ENCODE data around the gene TSPAN5. TPM values are rescaled to one million over a fixed set of nuclear protein-coding genes. Genes with fewer than 3 reads are reported as not detected.

TSPAN5 gene
- total and polyA plus RNA-seq, 2 experiments from 2014 or later = 22.4 to 35.9 TPM

DNA sequence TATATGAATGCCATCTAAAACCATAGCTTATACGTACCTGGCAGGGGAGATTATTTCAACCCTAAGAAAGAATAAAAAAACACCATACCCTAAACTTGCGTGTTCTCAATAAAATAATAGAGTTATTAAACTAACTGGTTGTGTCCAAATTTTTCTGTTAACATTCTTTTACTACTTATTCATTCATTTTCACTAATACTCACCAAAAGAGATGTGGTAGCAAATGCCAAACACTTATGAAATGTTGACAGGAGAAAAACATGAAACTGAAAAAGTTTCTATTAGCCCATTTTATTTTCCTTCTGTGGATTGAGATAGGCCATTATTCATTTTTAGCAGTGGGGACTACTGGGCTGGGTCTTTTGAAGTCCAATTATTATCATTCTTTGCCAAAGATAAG, 102.0 kb downstream of the TSPAN5 start:
- H3K27ac ChIP-seq = no peak overlapping the region
- DNase-seq (ENCODE audit: low spot score) = no peak
- H4K20me1 ChIP-seq (ENCODE audit: insufficient read depth, poor library complexity, severe bottlenecking) = no peaks in the 10 kb centered on the region
- H3K27me3 ChIP-seq = no peaks in the 10 kb centered on the region
- no peak overlapping the region for H3K4me2 ChIP-seq
- no peak overlapping the region for H3K4me3 ChIP-seq
- H3K79me2 ChIP-seq = peaks cover 21% of the 10 kb centered on the region
- no peaks in the 10 kb centered on the region for H3K9me2 ChIP-seq (replicated peaks; ENCODE audit: insufficient read depth)
- 96% methylated on average over 2 of the region's 2 CpGs for WGBS (ENCODE audit: low lambda C conversion rate, missing lambda C conversion rate)
- TF ChIP-seq EZH2phosphoT487 (IDR thresholded peaks at IDR 0.05; ENCODE audit: low read depth, severe bottlenecking, unreplicated experiment) = no peak
- no peak for TF ChIP-seq EZH2 (IDR thresholded peaks at IDR 0.05; ENCODE audit: borderline replicate concordance)
- TF ChIP-seq, protein P1, sequence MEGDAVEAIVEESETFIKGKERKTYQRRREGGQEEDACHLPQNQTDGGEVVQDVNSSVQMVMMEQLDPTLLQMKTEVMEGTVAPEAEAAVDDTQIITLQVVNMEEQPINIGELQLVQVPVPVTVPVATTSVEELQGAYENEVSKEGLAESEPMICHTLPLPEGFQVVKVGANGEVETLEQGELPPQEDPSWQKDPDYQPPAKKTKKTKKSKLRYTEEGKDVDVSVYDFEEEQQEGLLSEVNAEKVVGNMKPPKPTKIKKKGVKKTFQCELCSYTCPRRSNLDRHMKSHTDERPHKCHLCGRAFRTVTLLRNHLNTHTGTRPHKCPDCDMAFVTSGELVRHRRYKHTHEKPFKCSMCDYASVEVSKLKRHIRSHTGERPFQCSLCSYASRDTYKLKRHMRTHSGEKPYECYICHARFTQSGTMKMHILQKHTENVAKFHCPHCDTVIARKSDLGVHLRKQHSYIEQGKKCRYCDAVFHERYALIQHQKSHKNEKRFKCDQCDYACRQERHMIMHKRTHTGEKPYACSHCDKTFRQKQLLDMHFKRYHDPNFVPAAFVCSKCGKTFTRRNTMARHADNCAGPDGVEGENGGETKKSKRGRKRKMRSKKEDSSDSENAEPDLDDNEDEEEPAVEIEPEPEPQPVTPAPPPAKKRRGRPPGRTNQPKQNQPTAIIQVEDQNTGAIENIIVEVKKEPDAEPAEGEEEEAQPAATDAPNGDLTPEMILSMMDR (IDR thresholded peaks at IDR 0.05; ENCODE audit: poor library complexity) = no peak
- no peaks in the 10 kb centered on the region for H3K36me3 ChIP-seq (replicated peaks; ENCODE audit: insufficient read depth, low read depth)
- no peaks in the 10 kb centered on the region for H3K4me1 ChIP-seq (ENCODE audit: insufficient read depth)
- H3K9me3 ChIP-seq (ENCODE audit: low read depth) = no peaks in the 10 kb centered on the region
- H2AFZ ChIP-seq = no peak overlapping the region

DNA sequence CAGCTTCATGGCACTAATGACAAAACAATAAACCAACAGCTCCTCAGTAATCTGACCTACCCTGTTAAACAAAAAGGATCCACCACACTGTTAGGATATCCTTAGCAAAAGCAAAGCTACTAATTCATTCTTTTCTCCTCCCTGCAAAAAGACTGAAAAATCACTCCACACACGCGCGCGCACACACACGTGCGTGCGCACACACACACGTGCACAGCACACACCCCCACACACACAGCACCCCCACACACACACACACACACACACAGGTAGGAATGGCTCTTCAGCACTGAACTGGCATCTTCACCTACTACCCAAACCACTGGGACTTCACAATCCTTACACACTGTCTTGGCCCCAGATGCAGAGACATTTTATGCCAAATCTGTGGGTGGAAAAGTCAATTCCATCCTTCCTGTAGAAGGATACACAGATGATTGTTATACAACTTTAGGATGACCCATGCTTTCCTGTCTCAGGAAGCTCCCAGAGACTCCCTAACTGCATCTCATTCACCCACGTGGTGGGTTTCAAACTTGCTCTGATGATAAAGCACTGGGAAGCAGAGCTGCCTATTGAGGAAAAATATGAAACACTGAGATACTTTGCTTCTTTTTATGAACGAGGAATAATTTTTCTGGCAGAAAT, 102.5 kb downstream of the TSPAN5 start:
- Histone ChIP-seq H2AFZ (no peak overlapping the region), H4K20me1 (ENCODE audit: insufficient read depth, poor library complexity, severe bottlenecking) (no peaks in the 10 kb centered on the region), H3K4me2 (no peak overlapping the region), H3K27me3 (no peaks in the 10 kb centered on the region), H3K4me3 (no peak overlapping the region), H3K79me2 (peaks cover 21% of the 10 kb centered on the region), H3K9me2 (replicated peaks; ENCODE audit: insufficient read depth) (no peaks in the 10 kb centered on the region), H3K4me1 (ENCODE audit: insufficient read depth) (no peaks in the 10 kb centered on the region), H3K27ac (no peak overlapping the region), H3K9me3 (ENCODE audit: low read depth) (no peaks in the 10 kb centered on the region), H3K36me3 (replicated peaks; ENCODE audit: insufficient read depth, low read depth) (no peaks in the 10 kb centered on the region)
- 83% methylated on average over 10 of the region's 10 CpGs for WGBS (ENCODE audit: low lambda C conversion rate, missing lambda C conversion rate)
- TF ChIP-seq EZH2 (IDR thresholded peaks at IDR 0.05; ENCODE audit: borderline replicate concordance) = no peak
- TF ChIP-seq, protein P1 (IDR thresholded peaks at IDR 0.05; ENCODE audit: poor library complexity) = no peak
- DNase-seq (ENCODE audit: low spot score) = no peak

DNA sequence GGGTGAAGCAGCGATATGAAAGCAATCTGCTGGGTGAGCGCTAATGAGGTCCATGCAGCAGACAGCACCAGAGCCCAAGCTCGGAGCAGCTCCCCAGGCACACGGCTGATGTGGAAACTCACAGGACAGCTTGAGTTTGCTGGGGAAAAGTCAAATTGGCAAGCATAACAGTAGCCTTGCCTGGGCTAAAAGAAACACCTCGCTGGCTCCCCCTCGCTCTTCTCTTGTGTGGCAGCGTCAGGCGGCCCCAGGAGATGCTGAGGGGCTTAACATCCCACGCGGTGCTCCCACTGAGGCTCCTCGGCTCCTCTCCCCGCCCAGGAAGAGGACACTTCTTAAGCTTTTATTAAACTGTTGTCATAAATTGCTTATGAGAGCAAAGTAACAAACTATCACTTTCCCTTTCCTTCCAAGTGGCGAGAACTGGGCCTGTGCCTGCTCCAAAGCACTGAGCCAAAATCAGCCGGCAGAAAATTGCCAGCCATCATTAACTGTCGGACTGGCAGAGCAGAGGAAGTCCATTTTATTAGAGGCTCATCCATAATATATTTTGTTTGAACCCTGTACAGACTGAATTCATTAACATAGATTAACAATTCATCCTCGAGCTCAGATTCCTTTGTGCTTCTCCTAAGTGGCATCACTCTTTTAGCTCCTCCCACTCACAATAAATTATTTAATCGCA, 111.4 kb downstream of the TSPAN5 start:
- H4K20me1 ChIP-seq (ENCODE audit: insufficient read depth, poor library complexity, severe bottlenecking) = no peaks in the 10 kb centered on the region
- H3K9me3 ChIP-seq (ENCODE audit: low read depth) = no peaks in the 10 kb centered on the region
- peak overlapping the region; percentile 58 for H3K4me2 ChIP-seq
- TF ChIP-seq EZH2 (IDR thresholded peaks at IDR 0.05; ENCODE audit: borderline replicate concordance) = no peak
- TF ChIP-seq, protein P1 (IDR thresholded peaks at IDR 0.05; ENCODE audit: poor library complexity) = no peak
- TF ChIP-seq EZH2phosphoT487 (IDR thresholded peaks at IDR 0.05; ENCODE audit: low read depth, severe bottlenecking, unreplicated experiment) = no peak
- H3K27ac ChIP-seq = peak overlapping the region; percentile 35
- no peaks in the 10 kb centered on the region for H3K4me1 ChIP-seq (ENCODE audit: insufficient read depth)
- no peak overlapping the region for H2AFZ ChIP-seq
- H3K79me2 ChIP-seq = peaks cover 4% of the 10 kb centered on the region
- no peak for DNase-seq (ENCODE audit: low spot score)
- no peaks in the 10 kb centered on the region for H3K36me3 ChIP-seq (replicated peaks; ENCODE audit: insufficient read depth, low read depth)
- WGBS (ENCODE audit: low lambda C conversion rate, missing lambda C conversion rate) = 51% methylated on average over 17 of the region's 17 CpGs
- no peaks in the 10 kb centered on the region for H3K9me2 ChIP-seq (replicated peaks; ENCODE audit: insufficient read depth)
- H3K27me3 ChIP-seq = no peaks in the 10 kb centered on the region
- no peak overlapping the region for H3K4me3 ChIP-seq

Data from hepatocyte (in vitro differentiated cells).